AML-193 (cell line): Measurements from ENCODE around the gene MANEAL.
"Not testable (repeated sequence)": the region's sequence is repeated elsewhere in the genome, so short reads cannot be mapped to it uniquely, and the experiment has no call there.

Experiments
- DNase-seq, 2 experiments: peaks; one replicate each; lab custom pipeline; 2025; lab: John Stamatoyannopoulos, UW

MANEAL gene

GRCh38 chr1:37793773-37794371, at the start of gene MANEAL:
Gene MANEAL (plus strand): TSS chr1:37793847. CDS start chr1:37794183, 336 bp downstream.
- peak; percentile 45 to 51 for DNase-seq

GRCh38 chr1:37746806-37747205, 46.8 kb upstream of the MANEAL start:
- DNase-seq = no peak

- no peak for DNase-seq
Observed at GRCh38 chr1:37748565-37748964, 45.1 kb upstream of the MANEAL start.

GRCh38 chr1:37752213-37752582, 41.4 kb upstream of the MANEAL start:
- DNase-seq = no peak

- no peak for DNase-seq
Observed at GRCh38 chr1:37752583-37753471, 40.8 kb upstream of the MANEAL start.

GRCh38 chr1:37753473-37754321, 40.0 kb upstream of the MANEAL start:
- DNase-seq = no peak

GRCh38 chr1:37755290-37755689, 38.4 kb upstream of the MANEAL start:
- DNase-seq = no peak

- DNase-seq = no peak
Observed at GRCh38 chr1:37755951-37756560, 37.6 kb upstream of the MANEAL start.

- no peak for DNase-seq
Observed at GRCh38 chr1:37759451-37759850, 34.2 kb upstream of the MANEAL start.

- no peak for DNase-seq
Observed at GRCh38 chr1:37761416-37762095, 32.1 kb upstream of the MANEAL start.

GRCh38 chr1:37762516-37762915, 31.1 kb upstream of the MANEAL start:
- no peak for DNase-seq

GRCh38 chr1:37763791-37764413, 29.7 kb upstream of the MANEAL start:
- DNase-seq = no peak

GRCh38 chr1:37764414-37764825, 29.2 kb upstream of the MANEAL start:
- no peak for DNase-seq

GRCh38 chr1:37764888-37765441, 28.7 kb upstream of the MANEAL start, which contains the start of gene EPHA10:
Gene EPHA10 (minus strand): TSS chr1:37765120. CDS start chr1:37765066, 54 bp downstream.
- DNase-seq = no peak

GRCh38 chr1:37765916-37766664, 27.6 kb upstream of the MANEAL start:
- DNase-seq = no peak

GRCh38 chr1:37767488-37767887, 26.2 kb upstream of the MANEAL start:
- no peak for DNase-seq

- DNase-seq = not testable (repeated sequence)
Observed at GRCh38 chr1:37771440-37771839, 22.2 kb upstream of the MANEAL start.

- no peak for DNase-seq
Observed at GRCh38 chr1:37776946-37777516, 16.6 kb upstream of the MANEAL start.

GRCh38 chr1:37778654-37779053, 15.0 kb upstream of the MANEAL start:
- DNase-seq = no peak
